Amniotic stem cell (primary cell): Measurements from ENCODE around the gene NAV3.
A peak's percentile ranks its signal among the peaks of the same experiment; 100 is the strongest.

Experiments used
- DNase-seq: peaks from one replicate; lab custom pipeline; 2025; lab: John Stamatoyannopoulos, UW

The NAV3 gene

DNA sequence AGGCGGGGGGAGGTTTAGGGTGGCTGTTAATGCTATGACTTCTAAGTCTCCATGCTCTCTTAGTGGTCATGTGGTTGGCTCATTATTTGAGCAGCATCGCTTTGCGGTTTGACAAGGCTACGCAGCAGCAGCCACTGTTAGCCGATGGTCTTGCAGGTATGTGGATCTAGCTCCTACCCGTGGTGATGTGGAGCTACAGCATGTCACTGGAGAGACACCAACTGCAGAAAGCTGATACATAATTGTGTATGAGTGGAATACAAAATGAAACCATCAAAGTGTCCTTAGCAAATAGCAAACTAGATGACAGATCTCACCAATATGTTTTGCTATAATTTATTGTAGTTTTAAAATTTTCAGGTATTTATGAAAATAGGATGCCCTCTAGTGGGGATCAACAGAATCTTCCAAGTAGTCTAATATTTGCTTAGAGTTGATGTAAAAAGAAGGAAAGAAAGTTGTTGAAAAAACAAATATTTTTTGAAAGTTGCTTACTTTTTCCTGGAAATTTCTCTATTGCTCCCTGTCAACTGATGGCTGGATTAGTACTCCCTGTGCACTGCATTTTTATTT is 94.9 kb downstream of the NAV3 start:
- DNase-seq: peak; percentile 92

DNA sequence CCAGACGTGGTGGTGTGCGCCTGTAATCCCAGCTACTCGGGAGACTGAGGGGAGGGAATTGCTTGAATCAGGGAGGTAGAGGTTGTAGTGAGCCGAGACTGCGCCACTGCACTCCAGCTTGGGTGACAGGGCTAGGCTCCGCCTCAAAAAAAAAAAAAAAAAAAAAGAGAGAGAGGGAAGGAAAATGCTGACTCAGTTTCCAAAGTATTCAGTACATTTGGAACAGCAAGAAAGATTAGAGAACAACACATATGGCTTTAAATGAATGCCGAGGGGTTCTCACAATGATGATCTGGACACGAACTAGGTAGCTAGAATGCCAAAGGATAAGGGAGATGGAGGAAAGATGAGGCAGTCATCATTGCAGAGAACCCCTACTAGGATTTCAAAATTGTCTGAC is 97.4 kb downstream of the NAV3 start:
- DNase-seq: no peak

GRCh38 chr12:77932216-77932615 is 101.5 kb downstream of the NAV3 start:
- DNase-seq: no peak

DNA sequence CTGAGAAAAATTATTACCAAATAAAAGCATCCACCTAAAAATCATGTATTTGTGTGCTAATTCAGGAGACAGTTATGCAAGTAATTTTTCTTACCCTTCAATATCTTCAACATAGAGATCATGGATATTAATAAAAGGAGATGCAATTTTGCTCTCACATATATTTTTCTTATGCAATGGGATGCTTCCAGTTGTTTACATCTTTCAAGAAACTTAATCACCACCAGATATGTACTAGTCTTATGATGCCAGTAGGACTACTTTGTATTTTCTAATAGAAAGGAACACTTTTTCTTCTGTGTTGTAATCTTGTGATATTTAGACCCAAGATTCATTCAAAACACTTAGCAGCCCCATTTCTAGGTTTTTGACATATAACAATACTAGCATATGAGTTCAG is 107.6 kb downstream of the NAV3 start:
- DNase-seq: no peak

GRCh38 chr12:77940011-77940423 is 109.3 kb downstream of the NAV3 start:
- DNase-seq: peak; percentile 34

- DNase-seq: no peak
These were observed 109.9 kb downstream of the NAV3 start for GRCh38 chr12:77940567-77940966.

GRCh38 chr12:77941401-77941800 is 110.7 kb downstream of the NAV3 start:
- DNase-seq: no peak

GRCh38 chr12:77943466-77943865 is 112.8 kb downstream of the NAV3 start:
- no peak for DNase-seq

- DNase-seq: no peak
These were observed 115.9 kb downstream of the NAV3 start for GRCh38 chr12:77946541-77947061.

GRCh38 chr12:77947330-77947729 is 116.6 kb downstream of the NAV3 start:
- peak; percentile 41 for DNase-seq

DNA sequence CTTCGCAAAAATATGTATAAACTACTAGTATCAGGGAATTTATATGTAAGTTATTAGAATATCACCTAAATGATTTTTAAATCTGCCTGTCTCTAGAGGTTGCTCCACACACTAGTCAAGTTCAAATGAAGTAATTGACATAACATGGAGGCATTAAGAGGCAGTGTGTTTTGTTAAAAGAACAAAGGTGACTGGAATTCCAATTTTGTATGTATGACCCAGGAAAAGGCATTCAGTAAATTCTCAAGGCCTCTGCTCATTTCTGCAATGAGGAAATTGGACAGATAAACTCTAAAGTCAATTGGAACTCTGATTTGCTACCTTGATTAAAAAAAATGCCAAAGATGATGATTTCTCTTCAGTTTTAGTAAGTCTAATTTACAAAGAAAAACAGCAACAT is 117.1 kb downstream of the NAV3 start:
- DNase-seq: no peak

DNA sequence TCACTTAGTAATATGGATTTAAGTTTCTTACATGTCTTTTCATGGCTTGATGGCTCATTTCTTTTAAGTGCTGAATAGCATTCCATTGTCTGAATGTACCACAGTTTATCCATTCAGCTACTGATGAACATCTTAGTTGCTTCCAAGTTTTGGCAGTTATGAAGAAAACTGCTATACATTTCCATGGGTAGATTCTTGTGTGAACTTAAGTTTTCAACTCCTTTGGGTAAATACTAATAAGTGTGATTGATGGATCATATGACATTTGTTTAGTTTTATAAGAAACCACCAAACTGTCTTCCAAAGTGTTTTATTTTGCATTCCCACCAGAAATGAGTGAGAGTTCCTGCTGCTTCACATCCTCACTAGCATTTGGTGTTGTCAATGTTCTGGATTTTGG is 119.2 kb downstream of the NAV3 start:
- DNase-seq: no peak

DNA sequence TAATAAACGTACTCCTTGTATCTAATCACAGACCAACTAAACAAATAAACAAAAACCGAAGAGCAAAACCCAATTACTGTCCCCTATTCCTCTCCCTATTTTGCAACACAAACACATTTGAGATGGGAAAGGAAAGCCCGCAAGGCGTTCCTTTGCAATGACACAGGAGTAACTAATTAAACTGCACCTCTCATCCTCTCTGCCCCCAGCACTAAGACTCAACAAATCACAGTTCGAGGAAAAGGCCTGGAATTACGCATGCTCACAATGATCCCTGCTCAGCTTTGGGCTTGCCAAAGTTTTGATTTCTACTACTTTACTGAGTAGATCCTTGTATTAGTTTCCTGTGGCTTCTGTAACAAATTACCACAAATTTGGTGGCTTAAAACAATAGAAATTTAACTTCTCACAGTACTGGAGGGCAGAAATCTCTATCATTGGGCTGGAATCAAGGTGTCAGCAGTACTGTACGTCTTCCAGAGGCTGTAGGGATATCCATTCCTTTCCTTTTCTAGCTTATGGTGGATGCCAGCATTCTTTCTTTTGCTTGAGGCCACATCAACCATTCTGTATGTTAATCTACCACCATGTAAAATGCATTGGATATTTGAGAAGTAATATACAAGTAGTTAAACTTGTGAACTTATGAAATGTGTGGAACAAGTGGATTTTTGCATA is 123.0 kb downstream of the NAV3 start:
- DNase-seq: no peak

DNA sequence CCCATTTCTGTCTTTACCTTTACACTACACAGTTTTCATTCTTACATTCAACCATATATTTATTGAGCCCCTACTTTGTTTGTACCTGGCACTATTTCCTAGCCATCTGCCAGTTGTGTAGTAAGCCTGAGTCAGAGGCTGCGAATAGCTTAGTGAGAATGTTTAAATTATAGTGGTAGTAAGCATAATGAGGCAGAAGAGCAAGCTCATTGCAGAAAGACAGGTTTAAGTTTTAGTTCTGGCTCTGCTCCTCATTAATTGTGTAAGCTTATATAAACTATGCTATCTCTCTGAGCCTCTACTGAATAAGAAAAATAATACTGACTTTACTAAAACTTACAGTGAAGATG is 123.5 kb downstream of the NAV3 start:
- DNase-seq: no peak

DNA sequence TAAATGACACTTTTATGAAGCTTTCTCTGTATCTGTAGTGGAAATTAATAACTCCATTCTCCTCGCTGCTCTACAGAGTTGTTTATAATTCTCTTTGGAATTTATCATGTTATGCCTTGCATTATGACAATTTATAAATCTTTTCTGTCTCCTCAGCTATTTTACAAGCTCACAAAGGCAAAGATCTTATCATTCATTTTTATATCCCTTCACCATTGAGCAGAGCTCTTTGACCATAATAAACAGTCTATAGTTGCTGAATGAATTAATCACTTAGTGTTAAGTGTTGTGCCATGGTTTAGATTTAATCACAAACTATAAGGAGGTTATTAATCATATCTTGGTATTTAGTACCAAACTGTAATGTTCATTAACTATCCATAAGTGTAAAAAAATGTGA is 126.4 kb downstream of the NAV3 start:
- DNase-seq: no peak

DNA sequence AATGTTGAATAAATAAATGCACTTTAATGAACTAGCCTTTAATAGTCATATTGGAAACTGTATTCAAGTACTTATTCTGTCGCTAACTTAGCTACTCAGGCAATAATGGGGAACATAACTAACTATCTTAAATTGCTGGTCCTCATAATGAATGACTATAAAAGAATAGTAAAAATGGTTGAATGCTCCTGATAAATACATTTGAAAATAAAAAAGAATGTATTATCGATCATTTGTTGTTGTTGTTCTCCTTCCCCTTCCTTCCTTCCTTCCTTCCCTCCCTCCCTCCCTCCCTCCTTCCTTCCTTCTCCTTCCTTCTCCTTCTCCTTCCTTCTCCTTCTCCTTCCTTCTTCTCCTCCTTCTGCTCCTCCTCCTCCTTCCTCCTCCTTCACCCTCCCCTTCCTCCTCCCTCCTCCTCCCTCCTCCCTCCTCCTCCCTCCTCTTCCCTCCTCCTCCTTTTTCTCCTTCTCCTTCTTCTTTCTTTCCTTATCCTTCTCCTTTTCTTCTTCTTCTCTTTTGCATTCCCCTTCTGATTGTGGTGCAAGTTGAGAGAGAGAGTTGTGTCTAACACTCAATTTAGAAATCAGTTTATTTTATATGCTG is 133.0 kb downstream of the NAV3 start:
- no peak for DNase-seq

GRCh38 chr12:77965790-77966189 is 135.1 kb downstream of the NAV3 start:
- DNase-seq: no peak

GRCh38 chr12:77968021-77968420 is 137.3 kb downstream of the NAV3 start:
- DNase-seq: no peak

DNA sequence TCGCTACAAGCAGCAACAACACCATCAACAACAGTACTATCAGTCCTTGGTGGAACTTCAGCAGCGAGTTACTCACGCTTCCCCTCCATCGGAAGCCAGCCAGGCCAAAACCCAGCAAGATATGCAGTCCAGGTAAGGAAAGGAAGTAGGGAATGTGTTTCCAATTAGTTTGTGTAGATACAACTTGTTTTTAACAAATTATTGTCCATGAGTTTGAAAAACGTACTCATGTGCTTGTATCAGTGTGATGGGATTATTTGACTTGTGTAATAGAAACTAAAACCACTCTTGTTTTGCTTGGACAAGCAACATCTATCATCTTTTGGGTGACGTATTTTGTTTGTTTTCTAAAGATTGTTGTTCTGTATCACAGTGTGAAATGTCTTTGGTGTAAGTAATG is 137.9 kb downstream of the NAV3 start:
- no peak for DNase-seq

DNA sequence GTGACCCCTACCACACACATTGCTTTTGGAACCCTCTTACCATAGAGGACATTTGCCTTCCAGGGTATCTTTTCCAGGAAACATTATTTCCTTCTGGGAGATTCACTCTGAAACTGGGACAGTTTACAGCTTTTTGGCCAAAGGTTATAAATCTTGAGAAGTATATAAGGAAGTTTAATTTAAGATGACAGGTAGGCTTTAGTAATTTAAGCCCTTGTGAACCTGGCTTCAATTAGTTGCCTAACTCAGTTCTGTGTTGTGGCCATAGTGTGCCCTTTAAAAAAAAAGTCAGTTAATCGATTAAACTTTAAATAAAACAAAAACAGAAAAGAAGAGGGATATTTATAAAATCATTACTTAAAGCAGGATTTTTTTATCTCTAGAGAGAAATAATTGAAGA is 142.9 kb downstream of the NAV3 start:
- no peak for DNase-seq

GRCh38 chr12:77974645-77975044 is 144.0 kb downstream of the NAV3 start:
- no peak for DNase-seq

DNA sequence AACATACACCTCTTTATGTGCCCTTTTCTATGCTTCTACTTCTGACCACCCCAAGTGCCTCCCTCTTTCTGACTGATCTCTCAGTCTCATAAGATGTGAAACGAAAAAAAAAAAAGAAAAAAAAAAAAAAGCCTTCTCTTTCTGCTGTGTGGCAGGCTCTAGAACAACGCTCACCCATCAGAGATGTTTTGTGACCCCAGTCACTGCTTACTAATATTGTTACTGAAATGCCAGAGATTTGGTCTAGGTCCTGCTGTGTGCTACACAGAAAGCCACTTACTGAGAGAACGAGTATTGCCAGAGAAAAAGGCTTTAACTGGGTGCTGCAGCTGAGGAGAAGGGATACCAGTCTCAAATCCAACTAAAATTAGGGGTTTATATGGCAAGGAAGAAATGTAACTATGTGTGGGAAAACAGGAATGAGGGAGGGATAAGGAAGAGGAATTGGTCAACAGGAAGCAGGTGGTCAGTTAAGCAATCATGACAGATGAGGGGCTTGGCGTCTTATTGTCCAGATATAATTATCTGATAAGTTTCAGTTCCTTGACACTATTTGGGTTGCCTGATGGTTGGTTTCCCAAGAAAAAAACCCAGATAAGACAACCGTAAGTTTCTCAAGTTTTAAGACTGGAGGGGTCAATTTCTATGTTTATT is 149.0 kb downstream of the NAV3 start:
- no peak for DNase-seq

GRCh38 chr12:77980782-77981181 is 150.1 kb downstream of the NAV3 start:
- DNase-seq: no peak
